HG03135 (cell line): Measurements from ENCODE around the gene TOP3B.
"Not testable (repeated sequence)": the region's sequence is repeated elsewhere in the genome, so short reads cannot be mapped to it uniquely, and the experiment has no call there.

ENCODE experiments used
- ATAC-seq: cut with Tn5 transposase; IDR thresholded peaks from one replicate; pipeline ENCODE4 v1.9.1; 2021; ENCODE audit warnings: mild to moderate bottlenecking, moderate library complexity; ENCODE audit not compliant: unreplicated experiment

Gene TOP3B

GRCh38 chr22:21945453-21946261 lies 36.9 kb downstream of the TOP3B start:
- no peak for ATAC-seq

GRCh38 chr22:21944871-21945270 lies 37.7 kb downstream of the TOP3B start:
- no peak for ATAC-seq

- no peak for ATAC-seq
Measured at GRCh38 chr22:21943571-21944448, 38.8 kb downstream of the TOP3B start.

- no peak for ATAC-seq
Measured at GRCh38 chr22:21942407-21943343, 39.9 kb downstream of the TOP3B start.

GRCh38 chr22:21941921-21942320 lies 40.7 kb downstream of the TOP3B start:
- no peak for ATAC-seq

GRCh38 chr22:21940521-21940920 lies 42.1 kb downstream of the TOP3B start:
- no peak for ATAC-seq

GRCh38 chr22:21939935-21940334 lies 42.7 kb downstream of the TOP3B start:
- not testable (repeated sequence) for ATAC-seq

GRCh38 chr22:21939461-21939913 lies 43.1 kb downstream of the TOP3B start:
- ATAC-seq: no peak

GRCh38 chr22:21938906-21939305 lies 43.7 kb downstream of the TOP3B start:
- ATAC-seq: no peak

GRCh38 chr22:21938071-21938822 lies 44.3 kb downstream of the TOP3B start:
- peak; percentile 87 for ATAC-seq

- ATAC-seq: no peak
Measured at GRCh38 chr22:21937821-21938070, 44.8 kb downstream of the TOP3B start.

GRCh38 chr22:21937041-21937820 lies 45.4 kb downstream of the TOP3B start:
- no peak for ATAC-seq

- no peak for ATAC-seq
Measured at GRCh38 chr22:21936151-21936775, 46.3 kb downstream of the TOP3B start.

- no peak for ATAC-seq
Measured at GRCh38 chr22:21933910-21934309, 48.7 kb downstream of the TOP3B start.

GRCh38 chr22:21933413-21933812 lies 49.2 kb downstream of the TOP3B start:
- no peak for ATAC-seq

- ATAC-seq: no peak
Measured at GRCh38 chr22:21932347-21932746, 50.2 kb downstream of the TOP3B start.

GRCh38 chr22:21931056-21931455 lies 51.5 kb downstream of the TOP3B start:
- ATAC-seq: no peak

- no peak for ATAC-seq
Measured at GRCh38 chr22:21929253-21929652, 53.3 kb downstream of the TOP3B start.

GRCh38 chr22:21928048-21928447 lies 54.5 kb downstream of the TOP3B start:
- no peak for ATAC-seq
